GM12873 (cell line): ENCODE data around the gene MEFV.

Experiments used
- CTCF ChIP-seq: IDR thresholded peaks from 2 replicates; pipeline ENCODE4 v1.5.1; 2012; ENCODE audit warnings: low read depth, mild to moderate bottlenecking, moderate library complexity, low read length, control low read depth; ENCODE audit not compliant: insufficient read depth; ENCODE audit errors: missing control alignments

MEFV gene

GRCh38 chr16:3256146-3256865 lies at the start of gene MEFV:
Gene MEFV (minus strand): TSS chr16:3256633. CDS start chr16:3256587, 46 bp downstream.
- TF ChIP-seq CTCF: no peak

- TF ChIP-seq CTCF: no peak
These were observed 49.6 kb upstream of the MEFV start for GRCh38 chr16:3306078-3306477.

- TF ChIP-seq CTCF: peak; percentile 10
These were observed 49.0 kb upstream of the MEFV start, which contains the start of the genes TIGD7 and ZNF75A for GRCh38 chr16:3305109-3306068. Gene TIGD7 (minus strand): TSS chr16:3305430. CDS start chr16:3300614, 4,816 bp downstream. Gene ZNF75A (plus strand): TSS chr16:3305497. CDS start chr16:3308429, 2,932 bp downstream.

GRCh38 chr16:3304370-3304769 lies 47.9 kb upstream of the MEFV start:
- TF ChIP-seq CTCF: no peak

- TF ChIP-seq CTCF: no peak
These were observed 39.4 kb upstream of the MEFV start for GRCh38 chr16:3295783-3296182.

- TF ChIP-seq CTCF: no peak
These were observed 38.8 kb upstream of the MEFV start for GRCh38 chr16:3295209-3295608.

GRCh38 chr16:3292604-3293003 lies 36.2 kb upstream of the MEFV start:
- no peak for TF ChIP-seq CTCF
